Hepatocyte (in vitro differentiated cells): ENCODE results near the gene SLFN12. TPM values are rescaled to one million over a fixed set of nuclear protein-coding genes. Genes with fewer than 3 reads are reported as not detected.

Source experiments
- DNase-seq: peaks from one replicate; pipeline ENCODE4 v3.0.0-alpha.2; 2016; ENCODE audit warnings: low spot score
- H2AFZ ChIP-seq: fragments of 200-600 bp; sonication (generic); 2 replicates; pipeline ENCODE4 v1.6.0; 2016; ENCODE audit warnings: antibody characterized with exemption, mild to moderate bottlenecking
- H3K27ac ChIP-seq: fragments of 200-600 bp; sonication (generic); 2 replicates; pipeline ENCODE4 v1.5.1; 2016; ENCODE audit warnings: mild to moderate bottlenecking
- H3K27me3 ChIP-seq: fragments of 200-600 bp; sonication (generic); 2 replicates; pipeline ENCODE4 v1.6.1; 2016
- H3K36me3 ChIP-seq: fragments of 200-600 bp; sonication (generic); replicated peaks from 2 replicates; pipeline ENCODE4 v1.5.1; 2016; ENCODE audit warnings: low read depth; ENCODE audit not compliant: insufficient read depth
- H3K4me1 ChIP-seq: fragments of 200-600 bp; sonication (generic); 2 replicates; pipeline ENCODE4 v1.5.1; 2016; ENCODE audit warnings: mild to moderate bottlenecking, moderate library complexity; ENCODE audit not compliant: insufficient read depth
- H3K4me2 ChIP-seq: fragments of 200-600 bp; sonication (generic); 2 replicates; pipeline ENCODE4 v1.6.0; 2016
- H3K4me3 ChIP-seq: fragments of 200-600 bp; sonication (generic); 2 replicates; pipeline ENCODE4 v1.5.1; 2016; ENCODE audit warnings: mild to moderate bottlenecking
- H3K79me2 ChIP-seq: fragments of 200-600 bp; sonication (generic); 2 replicates; pipeline ENCODE4 v1.6.0; 2017; ENCODE audit warnings: mild to moderate bottlenecking
- H3K9me2 ChIP-seq: fragments of 200-600 bp; sonication (generic); replicated peaks from 2 replicates; pipeline ENCODE4 v1.6.0; 2017; ENCODE audit warnings: mild to moderate bottlenecking; ENCODE audit not compliant: insufficient read depth
- H3K9me3 ChIP-seq: fragments of 200-600 bp; sonication (generic); 2 replicates; pipeline ENCODE4 v1.5.1; 2016; ENCODE audit warnings: low read depth, mild to moderate bottlenecking
- H4K20me1 ChIP-seq: fragments of 200-600 bp; sonication (generic); 2 replicates; pipeline ENCODE4 v1.6.0; 2016; ENCODE audit warnings: mild to moderate bottlenecking; ENCODE audit not compliant: insufficient read depth, poor library complexity, severe bottlenecking
- CTCF ChIP-seq: fragments of 200-600 bp; sonication (generic); IDR thresholded peaks from 2 replicates; pipeline ENCODE4 v1.5.1; 2016; ENCODE audit warnings: antibody characterized with exemption, mild to moderate bottlenecking; ENCODE audit not compliant: poor library complexity
- EZH2 ChIP-seq: fragments of 200-600 bp; sonication (generic); IDR thresholded peaks from 2 replicates; pipeline ENCODE4 v1.6.1; 2016; ENCODE audit warnings: antibody characterized with exemption, mild to moderate bottlenecking, borderline replicate concordance
- EZH2phosphoT487 ChIP-seq: fragments of 200-600 bp; sonication (generic); IDR thresholded peaks from one replicate; pipeline ENCODE4 v1.6.1; 2018; ENCODE audit warnings: antibody characterized with exemption, mild to moderate bottlenecking, low read depth, moderate library complexity; ENCODE audit not compliant: unreplicated experiment, severe bottlenecking
- WGBS: methylation state at CpG from one replicate; pipeline ENCODE4 v1.1.6; 2016; ENCODE audit warnings: low lambda C conversion rate; ENCODE audit errors: missing lambda C conversion rate; 5-methylcytosine and 5-hydroxymethylcytosine counted together
- polyA plus RNA-seq: library from polyadenylated mRNA; unstranded; fragments of >200 nt; fragmentation: Nextera tagmentation; extraction: Ambion mirVana; gene quantifications from 2 replicates; pipeline ENCODE4 v1.2.1, GENCODE V29; 2016
- total RNA-seq: library from RNA; depleted of rRNA; stranded (reverse); fragments of >200 nt; gene quantifications from 2 replicates; pipeline ENCODE4 v1.2.3, GENCODE V29; 2014

The SLFN12 gene
- total and polyA plus RNA-seq, 2 experiments from 2014 or later, result 2.7 to 7.8 TPM

- Histone ChIP-seq H3K36me3 (no peaks in the 10 kb centered on the region), H2AFZ (no peak overlapping the region), H3K27ac (no peak overlapping the region), H3K9me2 (no peaks in the 10 kb centered on the region), H3K9me3 (no peaks in the 10 kb centered on the region), H3K4me2 (no peak overlapping the region), H3K27me3 (no peaks in the 10 kb centered on the region), H3K79me2 (no peaks in the 10 kb centered on the region), H4K20me1 (no peaks in the 10 kb centered on the region), H3K4me1 (no peaks in the 10 kb centered on the region), H3K4me3 (no peak overlapping the region)
- DNase-seq, result no peak
- TF ChIP-seq EZH2 (no peak), CTCF (no peak), EZH2phosphoT487 (no peak)
- 78% methylated on average over 2 of the region's 2 CpGs for WGBS
Observed at GRCh38 chr17:35390156-35390555, 42.1 kb downstream of the SLFN12 start.

- no peak for DNase-seq
- TF ChIP-seq EZH2, result no peak
- TF ChIP-seq EZH2phosphoT487, result no peak
- TF ChIP-seq CTCF, result no peak
- H4K20me1 ChIP-seq, result no peaks in the 10 kb centered on the region
- no peak overlapping the region for H3K27ac ChIP-seq
- H3K36me3 ChIP-seq, result no peaks in the 10 kb centered on the region
- H3K9me3 ChIP-seq, result no peaks in the 10 kb centered on the region
- no peaks in the 10 kb centered on the region for H3K27me3 ChIP-seq
- no peaks in the 10 kb centered on the region for H3K4me1 ChIP-seq
- no peaks in the 10 kb centered on the region for H3K79me2 ChIP-seq
- H3K4me3 ChIP-seq, result no peak overlapping the region
- no peaks in the 10 kb centered on the region for H3K9me2 ChIP-seq
- H2AFZ ChIP-seq, result no peak overlapping the region
- H3K4me2 ChIP-seq, result no peak overlapping the region
Observed at GRCh38 chr17:35387496-35387895, 44.8 kb downstream of the SLFN12 start.

GRCh38 chr17:35377706-35378105 lies 54.6 kb downstream of the SLFN12 start:
- no peaks in the 10 kb centered on the region for H4K20me1 ChIP-seq
- H3K36me3 ChIP-seq, result no peaks in the 10 kb centered on the region
- H2AFZ ChIP-seq, result no peak overlapping the region
- H3K4me2 ChIP-seq, result no peak overlapping the region
- 92% methylated on average over 3 of the region's 3 CpGs for WGBS
- peaks cover 3% of the 10 kb centered on the region for H3K4me1 ChIP-seq
- H3K27me3 ChIP-seq, result peaks cover 28% of the 10 kb centered on the region
- DNase-seq, result no peak
- H3K9me3 ChIP-seq, result no peaks in the 10 kb centered on the region
- no peak for TF ChIP-seq CTCF
- no peaks in the 10 kb centered on the region for H3K9me2 ChIP-seq
- H3K27ac ChIP-seq, result no peak overlapping the region
- no peaks in the 10 kb centered on the region for H3K79me2 ChIP-seq
- H3K4me3 ChIP-seq, result no peak overlapping the region

- H3K36me3 ChIP-seq, result no peaks in the 10 kb centered on the region
- no peaks in the 10 kb centered on the region for H3K9me2 ChIP-seq
- H4K20me1 ChIP-seq, result no peaks in the 10 kb centered on the region
- no peaks in the 10 kb centered on the region for H3K79me2 ChIP-seq
- H3K9me3 ChIP-seq, result no peaks in the 10 kb centered on the region
- no peak overlapping the region for H3K27ac ChIP-seq
- H3K4me2 ChIP-seq, result no peak overlapping the region
- H3K4me3 ChIP-seq, result no peak overlapping the region
- WGBS, result 82% methylated on average over 2 of the region's 2 CpGs
- no peak for TF ChIP-seq EZH2phosphoT487
- TF ChIP-seq EZH2, result no peak
- TF ChIP-seq CTCF, result no peak
- H2AFZ ChIP-seq, result no peak overlapping the region
- H3K27me3 ChIP-seq, result peaks cover 34% of the 10 kb centered on the region
- peaks cover 3% of the 10 kb centered on the region for H3K4me1 ChIP-seq
- DNase-seq, result no peak
Observed at GRCh38 chr17:35377068-35377467, 55.2 kb downstream of the SLFN12 start.
